Kidney epithelial cell (primary cell): ENCODE results near the gene KIF26B. TPM values are rescaled to one million over a fixed set of nuclear protein-coding genes. Genes with fewer than 3 reads are reported as not detected.

ENCODE experiments used
- DNase-seq: peaks from one replicate; pipeline ENCODE4 v3.0.0-alpha.2; 2010; ENCODE audit warnings: low read depth
- H3K27me3 ChIP-seq: 2 replicates; pipeline ENCODE4 v1.6.0; 2011; ENCODE audit warnings: low read length; ENCODE audit not compliant: control insufficient read depth, insufficient read depth
- H3K36me3 ChIP-seq: 2 replicates; pipeline ENCODE4 v1.5.1; 2011; ENCODE audit warnings: low read length; ENCODE audit not compliant: control insufficient read depth, insufficient read depth
- H3K4me3 ChIP-seq: 2 replicates; pipeline ENCODE4 v1.5.1; 2011; ENCODE audit warnings: low read depth, mild to moderate bottlenecking, control low read depth, low read length
- CTCF ChIP-seq: IDR thresholded peaks from 2 replicates; pipeline ENCODE4 v1.5.1; 2011; ENCODE audit warnings: mild to moderate bottlenecking, moderate library complexity, low read length, control low read depth, inconsistent platforms; ENCODE audit not compliant: insufficient read depth, poor library complexity, severe bottlenecking
- total RNA-seq: library from RNA; depleted of rRNA; stranded (reverse); fragments of >200 nt; gene quantifications from 2 replicates; pipeline ENCODE4 v1.2.3, GENCODE V29; 2015

KIF26B gene
- total RNA-seq, 1 donor from 2014 or later = 14.6 TPM

GRCh38 chr1:245222931-245223595 lies 68.3 kb downstream of the KIF26B start:
- H3K27me3 ChIP-seq = no peaks in the 10 kb centered on the region
- no peak for DNase-seq
- no peak overlapping the region for H3K4me3 ChIP-seq
- TF ChIP-seq CTCF = no peak
- H3K36me3 ChIP-seq = no peaks in the 10 kb centered on the region

- no peak for TF ChIP-seq CTCF
- Histone ChIP-seq H3K36me3 (no peaks in the 10 kb centered on the region), H3K4me3 (no peak overlapping the region), H3K27me3 (no peaks in the 10 kb centered on the region)
- no peak for DNase-seq
Observed at GRCh38 chr1:245225322-245226202, 70.8 kb downstream of the KIF26B start.

DNA sequence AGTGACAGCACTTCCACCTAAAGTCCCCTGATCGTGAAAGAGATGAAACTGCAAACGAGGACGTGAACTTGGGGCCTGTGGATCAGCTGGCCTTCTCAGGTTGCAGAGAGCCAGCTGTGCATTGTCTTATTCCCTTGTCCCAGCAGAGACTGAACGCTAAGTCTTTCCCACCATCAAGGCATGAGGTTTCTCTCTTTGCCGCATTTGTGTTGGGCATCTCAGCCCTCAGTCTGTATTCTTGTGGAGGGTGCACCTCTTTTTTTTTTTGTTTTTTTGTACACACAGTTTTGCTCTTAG lies 71.4 kb downstream of the KIF26B start:
- no peak for DNase-seq
- no peak for TF ChIP-seq CTCF
- Histone ChIP-seq H3K4me3 (no peak overlapping the region), H3K27me3 (no peaks in the 10 kb centered on the region), H3K36me3 (no peaks in the 10 kb centered on the region)

DNA sequence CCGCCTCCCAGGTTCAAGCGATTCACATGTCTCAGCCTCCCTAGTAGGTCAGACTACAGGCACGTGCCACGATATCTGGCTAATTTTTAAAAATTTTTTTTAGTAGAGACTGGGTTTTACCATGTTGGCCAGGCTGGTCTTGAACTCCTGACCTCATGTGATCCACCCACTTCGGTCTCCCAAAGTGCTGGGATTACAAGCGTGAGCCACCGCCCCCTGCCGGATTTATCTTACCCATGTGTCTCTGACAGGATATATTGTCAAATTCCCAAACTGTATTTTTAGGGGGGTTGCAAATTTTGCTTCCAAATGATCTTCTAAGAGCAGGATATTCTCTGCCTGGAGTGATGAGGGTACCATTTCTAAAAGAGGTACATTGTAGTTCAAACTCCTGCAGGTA lies 74.3 kb downstream of the KIF26B start:
- DNase-seq = no peak
- Histone ChIP-seq H3K36me3 (no peaks in the 10 kb centered on the region), H3K4me3 (no peak overlapping the region), H3K27me3 (no peaks in the 10 kb centered on the region)
- no peak for TF ChIP-seq CTCF

GRCh38 chr1:245232931-245233330 lies 78.1 kb downstream of the KIF26B start:
- no peak for DNase-seq
- no peak for TF ChIP-seq CTCF
- H3K27me3 ChIP-seq = no peaks in the 10 kb centered on the region

More at GRCh38 chr1:245232931-245233330, 78.1 kb downstream of the KIF26B start:
- Histone ChIP-seq H3K36me3 (no peaks in the 10 kb centered on the region), H3K4me3 (no peak overlapping the region)
